ENCODE measurements around the gene COG8. TPM values are rescaled to one million over a fixed set of nuclear protein-coding genes. Genes with fewer than 3 reads are reported as not detected.

COG8 gene
- total RNA-seq = 10 to 100 TPM; 41.2 to 56.5 (median 52.1) TPM

GRCh38 chr16:69339289-69340094 is at the start of gene COG8, which contains the start of gene NIP7:
Gene COG8, minus strand, starts transcription at chr16:69339564. Its CDS starts 12 bp downstream, at chr16:69339552.
Gene NIP7, plus strand, starts transcription at chr16:69339772. Its CDS starts 58 bp downstream, at chr16:69339830.
- H3K9me3 ChIP-seq = no peaks in the 10 kb centered on the region
- TF ChIP-seq POLR2A (IDR thresholded peaks at IDR 0.05) (peak; percentile 41 to 52), CTCF (IDR thresholded peaks at IDR 0.05 in 4 of 5, conservative IDR thresholded peaks at IDR 0.05 in 1 of 5) (peak; percentile 86 to 93 (median 89))
- DNase-seq = peak; percentile 94 to 96
- ATAC-seq = peak; percentile 99
- in situ Hi-C loops (cut with MboI; ENCODE audit: low sequenced_read_pairs in 4 of 4) = no loop called here
- H3K4me1 ChIP-seq = peaks cover 19 to 26% of the 10 kb centered on the region in 2 donors
- H3K4me3 ChIP-seq = peak within 1 kb of the TSS; percentile 81 to 95 (median 90)
- no peaks in the 10 kb centered on the region for H3K27me3 ChIP-seq
- intact Hi-C loops (cut with DNase I; ENCODE audit: low total_unique reads) = loop anchor here (1.0 to 2.0 kb wide), 3 partner anchors 9 to 45 kb away; partner anchors contain the start of genes PDF and VPS4A
- H3K36me3 ChIP-seq = peaks cover 0 to 58% of the 10 kb centered on the region in 2 donors
- peak within 1 kb of the TSS; percentile 81 to 95 (median 94) for H3K27ac ChIP-seq

- ATAC-seq = no peak
- intact Hi-C loops (cut with DNase I; ENCODE audit: low total_unique reads) = loop anchor here (2.0 to 5.0 kb wide), 2 partner anchors 180 to 199 kb away; partner anchors contain the start of gene SNTB2
These were observed 47.2 kb upstream of the COG8 start for GRCh38 chr16:69386596-69386995.

GRCh38 chr16:69384974-69385373 is 45.6 kb upstream of the COG8 start:
- peak overlapping the region; percentile 55 to 86 (median 77) for H3K4me3 ChIP-seq
- intact Hi-C loops (cut with DNase I; ENCODE audit: low total_unique reads) (loop anchor here (1.0 to 5.0 kb wide), 3 partner anchors 46 to 251 kb away; partner anchors contain the start of genes COG8, NIP7 and SNTB2), in situ Hi-C loops (cut with MboI; ENCODE audit: low sequenced_read_pairs in 4 of 4) (loop anchor here in 1 of 4 donors (25.0 kb wide), 1 partner anchor 377 kb away; the partner anchor contains the start of genes NOB1 and WWP2)
- DNase-seq = no peak
- H3K4me1 ChIP-seq = peaks cover 8 to 12% of the 10 kb centered on the region in 2 donors
- no peak for ATAC-seq
- H3K27me3 ChIP-seq = no peaks in the 10 kb centered on the region
- peak overlapping the region; percentile 84 to 95 (median 86) for H3K27ac ChIP-seq
- TF ChIP-seq CTCF (IDR thresholded peaks at IDR 0.05 in 4 of 5, conservative IDR thresholded peaks at IDR 0.05 in 1 of 5) (no peak), POLR2A (IDR thresholded peaks at IDR 0.05) (no peak)
- H3K9me3 ChIP-seq = no peaks in the 10 kb centered on the region
- peaks cover 0 to 34% of the 10 kb centered on the region in 2 donors for H3K36me3 ChIP-seq

More at GRCh38 chr16:69386596-69386995, 47.2 kb upstream of the COG8 start:
- peak overlapping the region; percentile 84 to 95 (median 86) for H3K27ac ChIP-seq
- in situ Hi-C loops (cut with MboI; ENCODE audit: low sequenced_read_pairs in 4 of 4) = loop anchor here in 1 of 4 donors (25.0 kb wide), 1 partner anchor 376 kb away; the partner anchor contains the start of genes NOB1 and WWP2
- H3K4me1 ChIP-seq = peaks cover 8 to 12% of the 10 kb centered on the region in 2 donors
- peak overlapping the region in 1 of 4 donors; percentile 82 for H3K4me3 ChIP-seq
- H3K27me3 ChIP-seq = no peaks in the 10 kb centered on the region
- no peaks in the 10 kb centered on the region for H3K9me3 ChIP-seq
- TF ChIP-seq POLR2A (IDR thresholded peaks at IDR 0.05) = no peak
- DNase-seq = no peak
- peaks cover 0 to 28% of the 10 kb centered on the region in 2 donors for H3K36me3 ChIP-seq

- intact Hi-C loops (cut with DNase I; ENCODE audit: low total_unique reads) (no loop called here), in situ Hi-C loops (cut with MboI; ENCODE audit: low sequenced_read_pairs in 4 of 4) (loop anchor here in 1 of 4 donors (25.0 kb wide), 1 partner anchor 380 kb away; the partner anchor contains the start of genes NOB1 and WWP2)
- Histone ChIP-seq H3K36me3 (peaks cover 0 to 54% of the 10 kb centered on the region in 2 donors), H3K27ac (no peak overlapping the region), H3K4me1 (peaks cover 8 to 12% of the 10 kb centered on the region in 2 donors), H3K27me3 (no peaks in the 10 kb centered on the region), H3K4me3 (no peak overlapping the region), H3K9me3 (no peaks in the 10 kb centered on the region)
- no peak for DNase-seq
- ATAC-seq = no peak
- TF ChIP-seq POLR2A (IDR thresholded peaks at IDR 0.05) (no peak), CTCF (IDR thresholded peaks at IDR 0.05 in 4 of 5, conservative IDR thresholded peaks at IDR 0.05 in 1 of 5) (no peak)
These were observed 43.1 kb upstream of the COG8 start for GRCh38 chr16:69382421-69382820.

Data from gastrocnemius medialis (tissue), 4 donors.